Measurements from ENCODE around the gene UBE2E1.

The UBE2E1 gene

GRCh38 chr3:23805633-23806533, at the start of gene UBE2E1:
Gene UBE2E1 (plus strand): TSS chr3:23805955. CDS start chr3:23807270, 1,315 bp downstream.
- peak within 1 kb of the TSS; percentile 69 for H3K4me3 ChIP-seq (ENCODE audit: low read depth, low read length)
- peak; percentile 7 for TF ChIP-seq CTCF (IDR thresholded peaks at IDR 0.05; ENCODE audit: low read depth, low read length)
- peak; percentile 61 for DNase-seq (ENCODE audit: low read depth, low spot score)
- in situ Hi-C loops (cut with HindIII; ENCODE audit: low sequenced_read_pairs): no loop called here

- no peak for TF ChIP-seq CTCF (IDR thresholded peaks at IDR 0.05; ENCODE audit: low read depth, low read length)
- in situ Hi-C loops (cut with HindIII; ENCODE audit: low sequenced_read_pairs): no loop called here
- H3K4me3 ChIP-seq (ENCODE audit: low read depth, low read length): no peak overlapping the region
- no peak for DNase-seq (ENCODE audit: low read depth, low spot score)
Measured at GRCh38 chr3:23756206-23756840, 49.4 kb upstream of the UBE2E1 start.

DNA sequence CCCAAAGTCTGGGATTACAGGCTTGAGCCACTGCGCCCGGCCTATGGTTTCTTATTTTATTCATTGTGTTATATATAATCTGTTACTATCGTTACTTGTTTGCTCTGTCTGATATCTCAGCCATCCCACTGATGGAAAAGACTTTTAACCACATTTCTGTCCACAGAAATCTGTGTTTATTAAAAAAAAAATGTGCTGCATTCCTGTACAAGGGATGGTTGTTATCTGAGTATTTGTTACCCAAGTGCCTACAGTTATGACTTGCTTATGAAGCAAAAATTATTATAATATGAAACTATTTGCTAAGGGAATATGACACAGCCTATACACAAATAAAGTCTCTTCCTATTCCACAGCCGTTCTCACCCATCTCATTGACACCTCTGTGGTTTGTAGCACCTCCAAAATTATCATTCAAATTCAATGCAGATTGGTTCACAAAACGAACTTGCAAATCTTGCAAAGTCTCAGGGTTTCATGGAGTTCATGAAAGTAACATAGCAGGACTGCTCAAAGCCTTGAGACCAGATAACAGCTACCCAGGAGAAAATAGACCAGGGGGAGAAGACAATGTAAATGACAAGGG, 47.4 kb upstream of the UBE2E1 start:
- in situ Hi-C loops (cut with HindIII; ENCODE audit: low sequenced_read_pairs): no loop called here
- no peak for DNase-seq (ENCODE audit: low read depth, low spot score)
- TF ChIP-seq CTCF (IDR thresholded peaks at IDR 0.05; ENCODE audit: low read depth, low read length): no peak
- no peak overlapping the region for H3K4me3 ChIP-seq (ENCODE audit: low read depth, low read length)

DNA sequence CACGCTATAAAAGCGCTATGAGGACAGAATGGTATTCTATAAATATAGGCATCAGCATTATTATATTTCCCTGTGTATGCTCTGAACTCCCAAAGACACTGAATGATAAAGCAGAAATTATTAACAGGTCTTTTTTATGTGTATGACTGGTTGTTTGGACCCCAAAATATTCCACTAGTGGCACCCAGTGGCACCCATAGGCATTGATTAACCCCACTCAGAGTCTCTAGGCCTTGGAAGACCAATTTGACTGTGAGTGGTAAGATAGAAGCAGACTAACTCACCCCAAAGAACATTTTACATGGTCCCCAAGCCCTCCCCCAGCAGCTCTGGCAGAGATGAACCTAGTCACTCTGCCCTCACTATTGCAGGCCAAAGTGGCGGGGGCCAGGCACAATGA, 45.4 kb upstream of the UBE2E1 start:
- in situ Hi-C loops (cut with HindIII; ENCODE audit: low sequenced_read_pairs): no loop called here
- TF ChIP-seq CTCF (IDR thresholded peaks at IDR 0.05; ENCODE audit: low read depth, low read length): no peak
- H3K4me3 ChIP-seq (ENCODE audit: low read depth, low read length): no peak overlapping the region
- no peak for DNase-seq (ENCODE audit: low read depth, low spot score)

DNA sequence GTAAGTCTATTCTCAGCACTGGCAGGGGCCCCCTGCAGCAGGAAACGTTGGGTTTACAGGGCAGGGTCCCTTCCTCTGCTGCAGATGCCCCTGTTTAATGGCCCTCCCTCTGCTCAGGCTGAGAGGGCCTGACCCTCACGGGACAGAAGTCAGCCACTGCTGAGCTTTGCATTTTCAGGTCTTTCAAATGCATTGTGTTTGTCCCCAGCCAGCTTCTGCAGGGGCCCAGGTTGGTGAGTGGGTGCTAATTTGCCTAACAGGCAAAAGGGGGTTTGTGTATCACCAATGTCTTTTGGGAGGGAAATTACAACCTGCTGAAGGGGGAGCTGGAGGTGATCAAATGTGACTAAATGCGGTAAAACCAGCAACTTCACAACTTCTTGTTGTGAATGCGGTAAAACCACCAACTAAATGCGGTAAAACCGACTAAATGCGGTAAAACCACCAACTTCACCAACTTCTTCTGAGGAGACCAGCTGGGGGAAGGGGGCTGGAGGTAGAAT, 44.8 kb upstream of the UBE2E1 start:
- no peak overlapping the region for H3K4me3 ChIP-seq (ENCODE audit: low read depth, low read length)
- no peak for DNase-seq (ENCODE audit: low read depth, low spot score)
- TF ChIP-seq CTCF (IDR thresholded peaks at IDR 0.05; ENCODE audit: low read depth, low read length): no peak
- in situ Hi-C loops (cut with HindIII; ENCODE audit: low sequenced_read_pairs): no loop called here

GRCh38 chr3:23761440-23761896, 44.3 kb upstream of the UBE2E1 start:
- DNase-seq (ENCODE audit: low read depth, low spot score): peak; percentile 28
- peak; percentile 40 for TF ChIP-seq CTCF (IDR thresholded peaks at IDR 0.05; ENCODE audit: low read depth, low read length)
- in situ Hi-C loops (cut with HindIII; ENCODE audit: low sequenced_read_pairs): no loop called here
- H3K4me3 ChIP-seq (ENCODE audit: low read depth, low read length): no peak overlapping the region

Data from astrocyte of the spinal cord (primary cell).